NCI-H1105 treated with DMSO at 0.1 percent for 48 hours (cell line): Measurements from ENCODE around the gene GNGT1.
"Not testable (repeated sequence)": the region's sequence is repeated elsewhere in the genome, so short reads cannot be mapped to it uniquely, and the experiment has no call there.

Source experiments
- DNase-seq: peaks from one replicate; lab custom pipeline; 2025; lab: John Stamatoyannopoulos, UW

GNGT1 gene

DNA sequence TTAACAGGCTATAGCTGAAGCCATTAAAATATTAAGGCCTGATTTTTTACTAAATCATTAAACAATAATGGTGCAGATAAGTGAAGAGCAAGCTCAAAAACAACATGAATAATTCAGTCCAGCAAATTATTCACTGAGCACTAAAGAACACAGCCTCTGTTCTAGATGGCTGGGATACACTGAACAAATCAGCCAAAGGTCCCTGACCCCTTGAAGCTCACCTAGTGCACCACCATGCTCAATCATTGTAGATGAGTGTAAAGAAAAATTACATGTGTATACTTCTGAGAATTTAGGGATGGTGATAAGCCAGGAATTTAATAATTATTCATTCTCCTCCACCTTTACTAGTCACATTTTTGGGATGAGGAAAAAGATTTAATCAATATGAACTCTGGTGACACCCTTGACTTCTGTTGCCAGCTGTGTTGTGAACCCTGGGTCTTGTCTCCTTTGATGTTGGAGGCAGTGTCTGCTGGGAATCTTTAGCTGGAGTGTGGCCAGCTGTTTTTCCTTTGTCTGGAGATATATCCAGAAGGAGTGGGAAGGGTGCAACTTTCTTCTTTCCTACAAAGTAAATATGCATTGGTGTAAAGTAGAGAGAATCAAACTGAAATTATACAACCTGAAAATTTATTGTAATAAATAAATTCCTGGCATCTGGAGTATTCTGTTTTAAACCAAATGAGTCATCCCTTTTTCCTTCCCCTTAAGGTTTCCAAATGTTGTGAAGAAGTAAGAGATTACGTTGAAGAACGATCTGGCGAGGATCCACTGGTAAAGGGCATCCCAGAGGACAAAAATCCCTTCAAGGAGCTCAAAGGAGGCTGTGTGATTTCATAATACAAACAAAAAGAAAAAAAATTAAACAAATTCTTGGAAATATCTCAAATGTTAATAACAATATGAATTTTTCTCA, 4.0 kb downstream of the GNGT1 start:
- no peak for DNase-seq

DNA sequence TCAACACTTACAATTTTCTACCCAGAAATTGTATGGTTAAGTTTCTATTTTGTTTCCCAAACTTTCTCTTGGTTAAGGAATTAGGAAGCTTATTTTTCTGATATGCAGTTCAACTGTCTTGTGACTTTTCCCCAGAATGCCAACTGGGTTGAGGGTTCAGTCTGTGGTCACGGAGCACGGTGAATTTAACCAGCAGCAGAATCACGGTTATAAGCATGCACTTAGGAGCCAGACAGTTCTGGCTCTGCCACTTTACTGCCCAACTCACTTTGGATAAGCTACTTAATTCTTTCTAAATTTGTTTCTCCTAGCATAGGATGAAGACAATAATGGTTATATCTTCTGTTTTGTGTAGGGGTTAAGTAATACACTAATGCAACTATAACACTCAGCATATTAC, 4.9 kb downstream of the GNGT1 start:
- not testable (repeated sequence) for DNase-seq

DNA sequence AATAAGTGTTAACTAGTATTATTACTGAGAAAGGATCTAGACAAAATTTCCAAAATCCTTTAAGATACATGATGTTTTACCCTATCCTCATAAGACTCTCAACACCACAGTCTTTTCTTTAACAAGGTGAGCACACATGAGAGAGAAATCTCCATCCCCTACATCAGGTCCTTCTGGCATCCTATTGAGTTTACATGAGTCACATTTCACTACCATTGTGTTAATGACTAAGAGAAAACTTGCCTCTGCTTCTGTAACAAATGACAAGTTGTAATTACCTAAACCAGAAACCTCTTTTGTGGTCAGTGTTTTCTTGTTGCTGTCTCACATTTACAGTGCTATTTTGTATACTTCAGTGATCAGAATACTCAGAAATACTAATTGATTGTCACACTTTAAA, 5.3 kb downstream of the GNGT1 start:
- not testable (repeated sequence) for DNase-seq

DNA sequence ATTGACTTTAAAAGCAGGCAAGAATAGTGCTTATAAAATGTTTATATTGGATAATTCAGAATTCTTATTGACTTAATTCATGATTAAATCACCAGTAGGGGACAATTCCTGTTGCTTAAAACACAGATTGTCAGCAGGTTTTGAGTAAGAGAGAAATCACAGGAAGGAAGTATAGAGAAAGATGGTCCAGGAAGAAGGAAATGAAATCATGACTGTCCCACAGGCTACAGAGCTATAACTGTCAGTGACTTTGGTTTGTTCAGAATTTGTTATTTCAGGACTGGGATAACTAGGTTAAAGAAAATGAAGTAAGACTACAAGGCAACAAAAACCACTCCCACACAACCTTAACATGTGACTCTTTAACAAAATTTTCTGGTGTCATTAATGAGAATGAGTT, 6.8 kb downstream of the GNGT1 start:
- no peak for DNase-seq

DNA sequence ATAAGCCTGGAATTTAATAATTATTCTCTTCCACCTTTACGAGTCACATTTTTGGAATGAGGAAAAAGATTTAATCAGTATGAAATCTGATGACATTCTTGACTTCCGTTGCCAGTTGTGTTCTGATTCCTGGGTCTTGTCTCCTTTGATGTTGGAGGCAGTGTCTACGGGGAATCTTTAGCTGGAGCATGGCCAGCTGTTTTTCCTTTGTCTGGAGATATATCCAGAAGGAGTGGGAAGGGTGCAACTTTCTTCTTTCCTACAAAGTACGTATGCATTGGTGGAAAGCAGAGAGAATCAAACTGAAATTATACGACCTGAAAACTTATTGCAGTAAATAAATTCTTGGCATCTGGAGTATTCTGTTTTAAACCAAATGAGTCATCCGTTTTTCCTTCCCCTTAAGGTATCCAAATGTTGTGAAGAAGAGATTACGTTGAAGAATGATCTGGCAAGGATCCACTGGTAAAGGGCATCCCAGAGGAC, 8.3 kb downstream of the GNGT1 start:
- no peak for DNase-seq

DNA sequence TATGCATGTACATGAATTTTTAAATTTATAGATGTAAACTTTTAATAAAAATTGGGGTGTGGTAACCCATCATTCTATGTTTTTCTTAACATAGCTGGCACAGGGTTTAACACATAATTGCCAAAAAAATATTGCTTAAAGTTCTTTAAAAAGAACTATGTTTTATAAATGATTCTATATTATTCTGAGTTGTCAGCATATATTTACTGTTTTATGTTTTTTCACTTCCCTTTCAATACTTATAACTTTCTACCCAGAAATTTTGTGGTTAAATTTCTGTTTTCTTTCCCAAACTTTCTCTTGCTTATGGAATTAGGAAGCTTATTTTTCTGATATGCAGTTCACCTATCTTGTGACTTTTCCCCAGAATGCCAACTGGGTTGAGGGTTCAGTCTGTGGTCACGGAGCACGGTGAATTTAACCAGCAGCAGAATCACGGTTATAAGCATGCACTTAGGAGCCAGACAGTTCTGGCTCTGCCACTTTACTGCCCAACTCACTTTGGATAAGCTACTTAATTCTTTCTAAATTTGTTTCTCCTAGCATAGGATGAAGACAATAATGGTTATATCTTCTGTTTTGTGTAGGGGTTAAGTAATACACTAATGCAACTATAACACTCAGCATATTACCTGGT, 9.0 kb downstream of the GNGT1 start:
- not testable (repeated sequence) for DNase-seq

DNA sequence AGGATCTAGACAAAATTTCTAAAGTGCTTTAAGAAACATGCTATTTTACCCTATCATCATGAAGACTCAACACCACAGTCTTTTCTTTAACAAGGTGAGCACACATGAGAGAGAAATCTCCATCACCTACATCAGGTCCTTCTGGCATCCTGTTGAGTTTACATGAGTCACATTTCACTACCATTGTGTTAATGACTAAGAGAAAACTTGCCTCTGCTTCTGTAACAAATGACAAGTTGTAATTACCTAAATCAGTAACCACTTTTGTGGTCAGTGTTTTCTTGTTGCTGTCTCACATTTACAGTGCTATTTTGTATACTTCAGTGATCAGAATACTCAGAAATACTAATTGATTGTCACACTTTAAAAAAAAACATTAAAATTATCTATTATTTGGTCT, 9.5 kb downstream of the GNGT1 start:
- DNase-seq: not testable (repeated sequence)

DNA sequence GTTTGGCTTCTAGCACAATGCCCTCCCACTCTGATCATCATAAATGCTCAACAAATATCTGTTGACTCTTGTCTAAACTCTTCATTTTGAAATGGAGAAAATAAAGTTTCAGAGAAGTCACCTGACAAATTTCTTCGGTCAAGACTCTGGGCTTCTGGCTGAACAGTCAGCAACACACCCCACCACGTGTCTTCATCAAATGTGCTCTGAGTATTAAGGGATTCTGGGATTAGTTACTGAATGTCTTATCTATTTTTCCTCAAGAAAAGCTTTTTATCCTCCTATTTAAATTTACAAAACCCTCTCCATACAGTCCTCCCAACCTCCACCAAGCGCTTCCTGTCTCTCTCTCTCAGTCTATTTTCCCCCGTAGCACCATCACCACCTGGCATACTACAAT, 9.9 kb downstream of the GNGT1 start:
- DNase-seq: not testable (repeated sequence)

DNA sequence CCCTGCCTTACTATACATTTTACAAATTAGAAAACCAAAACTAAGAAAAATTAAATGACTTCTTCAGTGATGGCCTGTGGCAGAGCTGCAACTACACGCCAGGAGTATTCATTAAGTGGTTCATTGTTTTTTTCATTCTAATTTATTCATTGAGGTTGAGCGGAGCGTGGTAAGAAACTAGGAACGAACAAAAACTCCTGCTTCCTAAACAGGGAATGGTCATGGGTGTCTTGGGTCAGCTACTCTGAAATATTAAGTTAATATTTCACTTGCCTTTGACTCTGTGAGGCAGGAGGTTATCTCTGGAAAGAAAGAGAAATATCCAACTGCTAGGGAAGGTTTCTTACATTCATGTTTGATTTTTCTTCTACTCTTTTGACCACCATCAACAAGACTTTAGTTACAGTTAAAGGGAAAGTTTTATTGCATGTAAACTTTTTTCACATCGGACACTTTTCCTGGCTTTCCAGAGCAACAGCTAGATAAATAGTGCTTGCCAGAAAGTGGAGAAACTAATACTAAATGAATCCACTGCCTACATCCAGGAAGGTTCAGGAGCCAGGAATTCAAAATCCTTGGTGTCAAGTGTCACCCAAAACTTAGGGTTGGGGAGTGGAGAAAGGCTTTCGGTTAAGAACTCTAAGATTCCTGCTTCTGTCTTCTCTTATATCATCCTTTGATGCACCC, 14.3 kb downstream of the GNGT1 start:
- no peak for DNase-seq

DNA sequence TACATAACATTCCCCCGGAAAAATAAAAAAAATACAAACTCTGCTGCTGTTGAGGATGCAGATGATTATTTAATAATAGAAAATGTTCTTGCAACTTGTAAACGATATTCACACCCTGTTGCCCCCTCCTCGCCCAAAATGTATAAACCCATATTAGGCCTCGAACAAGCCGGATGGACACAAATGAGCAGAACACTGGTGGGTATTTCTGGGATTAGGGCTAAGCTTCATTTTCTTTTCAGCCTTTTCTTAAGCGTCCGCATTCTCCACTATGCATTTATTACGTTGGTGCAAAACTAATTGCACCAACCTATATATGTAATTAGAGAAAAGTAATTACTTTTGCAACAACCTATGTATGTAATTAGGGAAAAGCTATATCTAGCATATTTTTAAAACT, 14.8 kb downstream of the GNGT1 start:
- no peak for DNase-seq

DNA sequence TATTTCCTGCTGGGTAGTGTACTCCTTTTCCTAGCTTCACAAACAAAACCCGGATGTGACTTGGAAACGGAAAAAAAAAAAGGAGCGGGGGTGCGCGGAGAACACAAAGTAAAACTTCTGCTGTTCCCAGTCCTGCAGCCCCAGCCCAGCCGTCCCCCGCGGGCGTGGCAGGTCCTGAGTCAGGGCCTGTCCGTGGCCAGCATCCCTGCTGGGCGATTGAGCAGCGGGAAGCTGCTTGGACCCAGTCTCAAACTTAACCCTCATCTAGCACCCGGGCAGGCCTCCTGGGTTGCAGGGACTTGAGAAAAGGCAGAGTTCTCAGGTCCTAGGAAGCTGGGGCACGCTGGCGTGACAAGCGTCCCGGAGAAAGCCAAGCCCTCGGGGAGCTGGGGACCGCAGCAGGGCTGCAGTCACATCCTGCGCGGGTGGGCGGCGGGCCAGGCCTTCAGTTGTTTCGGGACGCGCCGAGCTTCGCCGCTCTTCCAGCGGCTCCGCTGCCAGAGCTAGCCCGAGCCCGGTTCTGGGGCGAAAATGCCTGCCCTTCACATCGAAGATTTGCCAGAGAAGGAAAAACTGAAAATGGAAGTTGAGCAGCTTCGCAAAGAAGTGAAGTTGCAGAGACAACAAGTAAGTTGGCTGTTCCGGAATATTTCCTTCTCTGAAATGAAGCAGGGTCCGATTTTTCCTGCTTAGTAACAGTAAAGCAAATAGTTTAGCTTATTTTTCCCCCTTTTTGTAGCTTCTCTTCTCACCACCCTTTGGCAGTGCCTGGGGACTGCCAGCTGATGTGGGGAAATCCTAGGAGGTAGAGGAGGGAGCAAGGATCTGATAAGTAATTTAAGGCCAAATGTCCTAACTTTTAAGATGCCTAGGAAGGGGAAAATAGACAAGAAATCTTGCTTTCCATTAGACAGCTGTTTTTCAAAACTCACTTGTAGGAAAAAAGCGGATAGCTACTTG, 15.5 kb downstream of the GNGT1 start, which contains the start of gene GNG11:
GNG11 (plus strand) TSS at position 129 of the 960 bp plus-strand sequence; CDS start at position 532, 403 bp downstream.
- peak; percentile 17 for DNase-seq

DNA sequence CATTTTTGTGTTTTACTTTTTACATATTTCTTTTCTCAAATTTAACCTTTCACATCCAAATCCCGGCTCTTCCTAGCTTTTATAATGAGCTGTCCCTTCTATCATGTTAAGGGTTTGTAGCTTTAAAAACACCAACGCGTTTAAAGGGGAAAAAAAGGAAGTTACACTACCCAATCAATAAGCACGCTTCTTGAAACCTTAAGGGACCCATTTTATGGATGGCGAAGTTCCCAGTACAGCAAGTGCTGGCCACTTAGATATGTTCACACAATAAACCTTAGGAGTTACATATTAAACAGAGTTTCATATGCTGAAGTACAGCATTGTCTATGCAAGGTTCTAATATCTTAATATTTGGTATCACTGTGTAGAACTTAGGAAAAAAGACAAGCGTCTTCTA, 16.9 kb downstream of the GNGT1 start:
- no peak for DNase-seq

DNA sequence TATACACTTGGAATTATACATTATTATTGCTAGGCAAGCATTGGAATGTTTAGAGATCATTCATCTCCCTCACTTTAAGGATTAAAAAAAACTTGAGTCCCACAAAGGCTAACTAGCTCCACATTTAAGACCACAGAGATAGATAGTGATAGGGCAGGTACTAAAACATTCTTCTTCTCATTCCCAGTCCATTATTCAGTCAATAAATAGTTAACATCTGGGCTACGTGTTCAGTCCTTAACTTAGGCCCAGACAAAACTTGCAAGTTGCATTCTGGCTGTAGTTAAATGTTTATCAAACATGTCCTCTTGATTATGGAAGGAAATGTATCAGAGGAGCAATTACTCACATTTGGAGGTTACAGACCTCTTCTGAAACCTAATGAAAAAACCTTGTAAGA, 17.6 kb downstream of the GNGT1 start:
- DNase-seq: no peak

DNA sequence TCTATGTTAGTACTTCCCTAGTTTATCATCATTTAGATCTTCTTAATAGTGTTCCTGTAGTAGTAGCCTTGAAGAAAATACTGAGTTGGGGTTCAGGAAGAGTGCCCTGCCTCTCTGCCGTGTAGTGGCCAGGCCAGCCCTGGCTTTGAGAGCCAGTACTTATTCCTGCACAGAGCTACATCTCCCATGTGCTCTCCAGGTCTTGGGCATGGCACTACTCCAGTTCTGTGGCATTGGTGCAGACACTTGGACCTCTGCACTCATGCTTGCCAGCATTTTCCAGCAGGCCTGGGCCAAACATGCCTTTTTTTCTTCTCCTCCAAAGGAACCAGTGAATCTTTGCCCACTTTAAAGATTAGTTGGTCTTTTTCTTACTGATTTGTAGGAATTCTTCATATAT, 20.4 kb downstream of the GNGT1 start:
- no peak for DNase-seq

DNA sequence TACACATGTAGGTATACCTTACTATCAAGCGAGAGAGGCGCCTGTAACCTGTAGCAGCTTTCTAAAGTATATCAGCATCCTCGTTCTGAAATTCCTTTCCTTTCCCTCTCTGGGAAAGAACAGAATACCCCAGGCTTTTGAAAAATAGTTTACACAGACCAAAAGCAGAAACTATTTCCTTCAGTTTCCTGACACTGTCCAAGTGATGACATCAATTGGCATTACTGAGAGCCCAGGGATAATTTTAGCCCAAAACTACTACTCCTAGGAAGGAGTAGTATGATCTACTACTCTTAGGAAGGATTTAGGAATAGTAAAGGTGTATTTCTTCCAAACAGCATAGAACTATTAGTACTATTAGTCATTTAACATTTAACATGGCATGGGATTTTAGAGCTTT, 21.2 kb downstream of the GNGT1 start:
- DNase-seq: no peak

DNA sequence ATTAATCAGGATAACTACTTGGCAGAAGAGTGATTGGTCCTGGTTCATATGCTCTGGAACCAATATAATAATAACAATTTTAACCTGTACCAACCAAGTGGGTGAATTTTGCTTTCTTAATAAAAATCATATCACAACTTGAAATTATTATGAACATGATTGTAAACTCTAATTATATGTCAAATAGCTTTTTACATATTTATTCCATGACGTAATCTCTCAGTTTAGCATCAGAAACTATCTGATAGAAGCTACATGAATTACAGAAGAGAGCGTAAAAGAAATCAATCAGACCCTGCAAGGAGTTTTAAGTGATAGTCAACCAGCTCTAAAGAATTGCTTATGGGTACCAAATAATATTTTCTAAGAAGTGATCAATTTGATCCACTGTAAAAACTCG, 25.3 kb downstream of the GNGT1 start:
- no peak for DNase-seq

DNA sequence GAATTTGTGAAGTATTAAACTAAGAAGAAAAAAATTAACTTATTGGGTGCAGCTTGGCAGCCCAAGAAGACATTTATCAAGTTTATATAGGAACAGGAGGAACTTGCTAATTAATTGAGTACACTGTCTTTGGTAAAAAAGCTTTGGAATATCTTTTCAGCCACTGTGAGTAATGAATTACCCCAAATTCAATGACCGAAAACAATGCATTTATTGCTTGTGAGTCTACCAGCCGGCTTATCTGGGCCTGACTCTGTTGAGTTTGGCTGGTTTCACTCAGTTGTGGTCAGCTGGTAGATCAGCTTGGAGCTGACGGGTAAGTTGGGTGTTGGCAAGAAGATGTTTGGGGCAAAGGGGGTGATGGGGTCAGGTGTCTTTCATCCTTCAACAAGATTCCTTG, 26.8 kb downstream of the GNGT1 start:
- DNase-seq: no peak

DNA sequence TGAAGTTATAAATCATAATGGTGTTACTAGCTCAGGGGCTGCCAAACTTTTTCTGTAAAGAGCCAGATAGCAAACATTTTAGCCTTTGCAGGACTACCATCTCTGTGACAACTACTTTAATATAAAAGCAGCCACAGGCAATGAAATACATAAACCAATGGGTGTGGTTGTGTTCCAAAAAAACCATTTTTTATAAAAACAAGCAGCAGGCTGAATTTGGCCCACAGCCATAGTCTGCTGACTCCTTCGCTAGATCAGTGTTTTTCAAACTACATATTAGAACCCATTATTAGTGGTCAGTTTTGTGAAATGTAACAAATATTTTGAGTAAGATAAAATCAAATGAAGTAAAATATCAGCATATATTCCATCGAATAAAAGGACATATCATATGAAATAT, 28.7 kb downstream of the GNGT1 start:
- no peak for DNase-seq

DNA sequence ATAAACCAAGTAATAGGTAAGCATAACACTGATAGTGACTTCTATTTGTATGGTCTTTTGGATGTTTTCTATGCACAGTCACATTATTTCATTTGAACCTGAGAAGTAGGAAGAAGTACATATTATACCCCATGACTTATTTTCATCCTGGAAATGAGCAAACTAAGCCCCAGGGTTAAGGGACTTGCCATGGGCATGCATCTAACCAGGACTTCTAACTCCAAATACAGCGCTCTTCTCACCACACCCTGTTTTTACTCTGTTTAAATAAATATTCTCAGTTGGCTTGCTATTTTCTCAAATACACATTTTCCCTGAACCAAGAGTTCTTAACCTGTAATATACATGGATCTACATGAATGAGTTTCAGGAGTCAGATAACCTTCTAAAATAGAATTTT, 31.5 kb downstream of the GNGT1 start:
- DNase-seq: no peak

DNA sequence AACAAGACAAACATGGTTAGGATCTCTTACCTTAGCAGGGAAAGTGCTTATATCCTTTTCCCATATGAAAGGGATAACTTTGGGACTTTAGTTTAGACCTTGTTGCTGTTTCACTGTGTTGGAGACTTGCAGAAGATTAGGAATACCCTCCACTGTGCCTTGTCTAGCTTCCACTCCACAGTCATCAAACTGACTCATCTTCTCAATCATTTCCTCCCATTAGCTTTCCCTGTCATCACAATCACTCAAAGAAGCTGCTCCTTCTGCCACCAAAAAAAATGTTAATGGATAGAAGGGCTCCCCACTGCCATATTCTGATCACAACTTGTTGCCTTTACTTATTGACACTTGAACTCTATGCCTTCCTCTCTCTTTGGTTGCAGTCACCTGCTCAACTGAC, 31.9 kb downstream of the GNGT1 start:
- DNase-seq: no peak

DNA sequence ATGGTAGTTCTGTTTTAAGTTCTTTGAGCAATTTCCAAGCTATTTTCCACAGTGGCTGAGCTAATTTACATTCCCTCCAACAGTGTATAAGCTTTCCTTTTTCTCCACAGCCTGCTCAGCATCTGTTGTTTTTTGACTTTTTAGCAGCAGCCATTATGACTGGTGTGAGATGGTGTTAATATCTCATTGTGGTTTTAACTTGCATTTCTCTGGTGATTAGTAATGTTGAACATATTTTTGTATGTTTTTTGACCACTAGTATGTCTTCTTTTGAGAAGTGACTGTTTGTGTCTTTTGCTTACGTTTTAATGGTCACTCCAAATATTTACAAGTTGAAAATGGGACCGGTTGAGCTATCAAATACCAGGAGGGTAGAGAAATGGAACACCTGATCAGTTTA, 35.6 kb downstream of the GNGT1 start:
- no peak for DNase-seq
